GM23338 (cell line): Measurements from ENCODE around the gene MRPS26.
"Not testable (repeated sequence)": the region's sequence is repeated elsewhere in the genome, so short reads cannot be mapped to it uniquely, and the experiment has no call there.

Experiments used
- CREB1 ChIP-seq: fragments of 250-450 bp; sonication (Bioruptor Pico); IDR thresholded peaks from 2 replicates; pipeline ENCODE4 v1.5.0; 2020; ENCODE audit warnings: low read depth, mild to moderate bottlenecking, moderate library complexity
- CTCF ChIP-seq, 2 experiments: fragments of 200-600 bp in 1 of 2; sonication (generic) in 1 of 2; conservative IDR thresholded peaks; 2 replicates each; pipeline versions ENCODE4 v1.5.1 to v1.6.1; 2016 to 2017; ENCODE audit warnings: antibody characterized with exemption in 2 of 2, low read depth in 2 of 2, mild to moderate bottlenecking in 2 of 2, moderate library complexity in 1 of 2
- ETS1 ChIP-seq: IDR thresholded peaks from 2 replicates; pipeline ENCODE4 v1.6.1; 2016; ENCODE audit warnings: antibody characterized with exemption
- EZH2 ChIP-seq: fragments of 200-600 bp; sonication (generic); IDR thresholded peaks from one replicate; pipeline ENCODE4 v1.8.0; 2017; ENCODE audit warnings: antibody characterized with exemption, mild to moderate bottlenecking, low read depth; ENCODE audit not compliant: unreplicated experiment
- EZH2phosphoT487 ChIP-seq: fragments of 200-600 bp; sonication (generic); IDR thresholded peaks from one replicate; pipeline ENCODE4 v1.8.1; 2018; ENCODE audit warnings: antibody characterized with exemption; ENCODE audit not compliant: unreplicated experiment
- POLR2AphosphoS5 ChIP-seq: IDR thresholded peaks from 2 replicates; pipeline ENCODE4 v1.6.1; 2016; ENCODE audit warnings: antibody characterized with exemption, low read depth
- REST ChIP-seq: IDR thresholded peaks from one replicate; pipeline ENCODE4 v1.6.1; 2018; ENCODE audit warnings: antibody characterized with exemption; ENCODE audit not compliant: unreplicated experiment
- ZNF462 ChIP-seq: fragments of 250-450 bp; sonication (Bioruptor Pico); IDR thresholded peaks from 2 replicates; pipeline ENCODE4 v1.5.0; 2020; ENCODE audit warnings: mild to moderate bottlenecking, moderate library complexity

GRCh38 chr20:3022559-3023490 is 23.0 kb upstream of the MRPS26 start:
- TF ChIP-seq EZH2phosphoT487; CTCF (conservative IDR thresholded peaks at IDR 0.05; ENCODE audit: low read depth in 2 of 2); EZH2; POLR2AphosphoS5; ETS1; REST; CREB1 (CRISPR knock-in tag); ZNF462 (CRISPR knock-in tag): not testable (repeated sequence)
